Measurements from ENCODE around the gene SLC25A13.

The SLC25A13 gene

DNA sequence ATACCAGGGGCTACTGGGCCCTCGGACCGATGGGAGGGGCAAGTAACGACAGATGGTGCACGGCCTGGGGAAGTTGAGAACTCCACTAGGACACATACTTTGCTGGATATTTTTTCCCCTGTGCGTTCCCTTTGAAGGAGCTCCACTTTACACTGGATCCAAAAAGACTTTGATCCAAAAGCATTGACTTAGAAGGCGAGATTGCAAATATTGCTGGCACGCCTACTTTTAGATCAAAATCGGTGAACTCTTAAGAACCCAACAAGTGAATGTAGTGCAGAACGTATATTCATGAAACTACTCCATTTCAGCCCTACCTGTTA, 436 bp upstream of the SLC25A13 start:
- TF ChIP-seq TAF1 (IDR thresholded peaks at IDR 0.05; ENCODE audit: borderline replicate concordance, insufficient read depth, low read length): no peak
- TF ChIP-seq, protein P1, sequence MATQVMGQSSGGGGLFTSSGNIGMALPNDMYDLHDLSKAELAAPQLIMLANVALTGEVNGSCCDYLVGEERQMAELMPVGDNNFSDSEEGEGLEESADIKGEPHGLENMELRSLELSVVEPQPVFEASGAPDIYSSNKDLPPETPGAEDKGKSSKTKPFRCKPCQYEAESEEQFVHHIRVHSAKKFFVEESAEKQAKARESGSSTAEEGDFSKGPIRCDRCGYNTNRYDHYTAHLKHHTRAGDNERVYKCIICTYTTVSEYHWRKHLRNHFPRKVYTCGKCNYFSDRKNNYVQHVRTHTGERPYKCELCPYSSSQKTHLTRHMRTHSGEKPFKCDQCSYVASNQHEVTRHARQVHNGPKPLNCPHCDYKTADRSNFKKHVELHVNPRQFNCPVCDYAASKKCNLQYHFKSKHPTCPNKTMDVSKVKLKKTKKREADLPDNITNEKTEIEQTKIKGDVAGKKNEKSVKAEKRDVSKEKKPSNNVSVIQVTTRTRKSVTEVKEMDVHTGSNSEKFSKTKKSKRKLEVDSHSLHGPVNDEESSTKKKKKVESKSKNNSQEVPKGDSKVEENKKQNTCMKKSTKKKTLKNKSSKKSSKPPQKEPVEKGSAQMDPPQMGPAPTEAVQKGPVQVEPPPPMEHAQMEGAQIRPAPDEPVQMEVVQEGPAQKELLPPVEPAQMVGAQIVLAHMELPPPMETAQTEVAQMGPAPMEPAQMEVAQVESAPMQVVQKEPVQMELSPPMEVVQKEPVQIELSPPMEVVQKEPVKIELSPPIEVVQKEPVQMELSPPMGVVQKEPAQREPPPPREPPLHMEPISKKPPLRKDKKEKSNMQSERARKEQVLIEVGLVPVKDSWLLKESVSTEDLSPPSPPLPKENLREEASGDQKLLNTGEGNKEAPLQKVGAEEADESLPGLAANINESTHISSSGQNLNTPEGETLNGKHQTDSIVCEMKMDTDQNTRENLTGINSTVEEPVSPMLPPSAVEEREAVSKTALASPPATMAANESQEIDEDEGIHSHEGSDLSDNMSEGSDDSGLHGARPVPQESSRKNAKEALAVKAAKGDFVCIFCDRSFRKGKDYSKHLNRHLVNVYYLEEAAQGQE (IDR thresholded peaks at IDR 0.05; ENCODE audit: insufficient read depth in 1 of 2, low read depth in 2 of 2, low read length in 2 of 2): no peak
- TF ChIP-seq SIN3A (IDR thresholded peaks at IDR 0.05; ENCODE audit: borderline replicate concordance, insufficient read depth, low read length): no peak
- no peak for TF ChIP-seq POLR2AphosphoS5 (IDR thresholded peaks at IDR 0.05; ENCODE audit: low read depth, low read length)
- no peak for TF ChIP-seq FOXP2 (optimal IDR thresholded peaks at IDR 0.05; ENCODE audit: borderline replicate concordance, extremely low read depth, extremely low read length, insufficient read depth)

DNA sequence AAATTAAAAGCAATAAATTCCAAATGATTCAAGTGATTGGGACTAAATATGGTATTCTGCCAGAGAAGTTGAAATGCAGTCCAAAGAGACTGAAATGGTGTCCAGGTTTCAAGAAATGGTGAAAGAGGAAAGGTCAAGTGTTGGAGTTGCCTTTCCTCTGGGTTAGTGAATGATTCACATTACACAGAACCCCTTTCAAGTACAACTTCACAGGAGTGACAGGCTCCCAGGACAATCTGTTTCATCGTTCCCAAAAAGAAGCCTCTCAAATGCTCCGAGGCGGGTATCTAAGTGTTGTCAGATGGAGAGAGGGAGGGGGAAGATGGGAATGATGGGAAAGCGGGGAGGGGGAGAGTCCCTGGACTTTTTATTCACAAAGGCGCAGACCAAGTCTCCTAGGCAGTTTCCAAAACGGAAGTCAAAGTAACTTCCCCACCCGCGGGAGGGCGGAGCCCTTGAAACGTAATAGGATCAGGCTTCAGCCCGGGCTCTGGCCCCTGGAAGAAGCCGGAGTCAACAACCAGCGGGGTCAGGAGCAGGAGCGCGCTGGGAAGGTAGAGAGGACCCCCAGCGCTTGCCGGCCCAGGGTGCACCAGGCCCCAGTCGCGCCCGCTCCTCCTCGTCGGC, 754 bp downstream of the SLC25A13 start:
- TF ChIP-seq SIN3A (IDR thresholded peaks at IDR 0.05; ENCODE audit: borderline replicate concordance, insufficient read depth, low read length) (no peak; the same call in 1 of the 2 replicates), POLR2AphosphoS5 (IDR thresholded peaks at IDR 0.05; ENCODE audit: low read depth, low read length) (peak; percentile 66; the same call in 1 of the 2 replicates), TAF1 (IDR thresholded peaks at IDR 0.05; ENCODE audit: borderline replicate concordance, insufficient read depth, low read length) (peak; percentile 18; the same call in 1 of the 2 replicates), FOXP2 (optimal IDR thresholded peaks at IDR 0.05; ENCODE audit: borderline replicate concordance, extremely low read depth, extremely low read length, insufficient read depth) (no peak)
- TF ChIP-seq, protein P1 (IDR thresholded peaks at IDR 0.05; ENCODE audit: insufficient read depth in 1 of 2, low read depth in 2 of 2, low read length in 2 of 2): no peak

DNA sequence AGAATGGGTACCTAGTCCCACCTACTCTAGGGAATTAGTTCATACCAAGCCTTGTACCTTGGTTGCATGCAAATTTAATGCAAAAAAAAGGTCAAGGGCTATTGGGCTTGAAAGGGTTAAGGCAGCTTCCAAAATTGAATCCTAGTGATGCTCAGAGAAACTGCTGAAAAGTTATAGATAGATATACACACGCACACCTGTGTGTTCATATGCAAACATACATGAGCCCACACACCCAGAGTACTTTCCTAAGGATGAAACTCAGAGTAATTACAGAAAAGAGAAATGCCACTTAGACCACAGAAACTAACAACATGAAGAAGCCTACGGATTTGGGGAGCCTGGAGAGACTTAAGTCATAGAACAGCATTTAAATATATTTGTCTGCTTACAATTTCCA, 1.5 kb downstream of the SLC25A13 start:
- TF ChIP-seq FOXP2 (optimal IDR thresholded peaks at IDR 0.05; ENCODE audit: borderline replicate concordance, extremely low read depth, extremely low read length, insufficient read depth) (no peak), SIN3A (IDR thresholded peaks at IDR 0.05; ENCODE audit: borderline replicate concordance, insufficient read depth, low read length) (no peak), TAF1 (IDR thresholded peaks at IDR 0.05; ENCODE audit: borderline replicate concordance, insufficient read depth, low read length) (no peak), POLR2AphosphoS5 (IDR thresholded peaks at IDR 0.05; ENCODE audit: low read depth, low read length) (no peak)
- TF ChIP-seq, protein P1 (IDR thresholded peaks at IDR 0.05; ENCODE audit: insufficient read depth in 1 of 2, low read depth in 2 of 2, low read length in 2 of 2): no peak

DNA sequence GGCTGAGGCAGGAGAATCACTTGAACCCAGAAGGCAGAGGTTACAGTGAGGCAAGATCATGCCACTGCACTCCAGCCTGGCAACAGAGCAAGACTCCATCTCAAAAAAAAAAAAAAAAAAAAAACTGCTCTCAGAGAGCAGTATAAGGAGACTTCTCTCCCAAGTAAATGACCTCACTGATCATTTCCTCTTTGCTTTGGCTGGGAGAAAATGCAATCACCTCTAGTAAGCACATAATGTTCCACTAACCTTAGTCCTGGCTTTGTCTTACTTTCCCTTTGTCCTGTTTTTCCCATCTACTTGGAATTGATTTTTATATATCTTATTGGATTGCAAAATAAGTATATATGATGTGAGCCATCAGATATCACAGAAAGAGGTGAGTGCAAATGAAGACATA, 2.5 kb downstream of the SLC25A13 start:
- TF ChIP-seq TAF1 (IDR thresholded peaks at IDR 0.05; ENCODE audit: borderline replicate concordance, insufficient read depth, low read length) (no peak), SIN3A (IDR thresholded peaks at IDR 0.05; ENCODE audit: borderline replicate concordance, insufficient read depth, low read length) (no peak), POLR2AphosphoS5 (IDR thresholded peaks at IDR 0.05; ENCODE audit: low read depth, low read length) (no peak), FOXP2 (optimal IDR thresholded peaks at IDR 0.05; ENCODE audit: borderline replicate concordance, extremely low read depth, extremely low read length, insufficient read depth) (no peak)
- TF ChIP-seq, protein P1 (IDR thresholded peaks at IDR 0.05; ENCODE audit: insufficient read depth in 1 of 2, low read depth in 2 of 2, low read length in 2 of 2): no peak

Data from PFSK-1 (cell line).